ENCODE results near the gene CCR1. TPM values are rescaled to one million over a fixed set of nuclear protein-coding genes. Genes with fewer than 3 reads are reported as not detected.
A peak's percentile ranks its signal among the peaks of the same experiment; 100 is the strongest.

CCR1 gene
- total RNA-seq, 1 donor from 2014 or later = 47.4 TPM

DNA sequence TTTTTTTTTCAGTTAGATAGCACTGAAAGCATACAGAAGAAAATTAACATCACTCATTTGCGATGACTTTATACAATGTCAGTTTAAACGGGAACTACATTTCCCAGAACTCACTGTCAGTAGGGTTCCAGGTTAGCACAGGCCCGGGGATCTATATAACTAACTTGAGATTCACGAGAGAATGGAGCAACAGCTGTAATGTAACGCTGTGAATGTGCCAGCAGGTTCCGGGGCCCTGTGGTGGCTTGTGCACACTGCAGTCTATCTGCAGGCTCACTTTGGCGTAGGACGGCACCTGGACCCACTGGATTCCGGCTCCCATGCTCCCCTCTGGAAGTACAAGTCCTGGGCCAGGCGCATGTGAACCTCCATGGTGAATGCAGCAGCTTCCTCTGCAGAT, 19.4 kb downstream of the CCR1 start:
- DNase-seq = no peak
- Histone ChIP-seq H3K4me1 (peaks cover 8% of the 10 kb centered on the region), H3K27me3 (ENCODE audit: low read depth) (no peaks in the 10 kb centered on the region), H3K9me3 (peaks cover 5% of the 10 kb centered on the region), H3K36me3 (no peaks in the 10 kb centered on the region), H3K4me3 (no peak overlapping the region), H3K27ac (no peak overlapping the region)
- intact Hi-C loops (cut with DNase I) = no loop called here
- ATAC-seq = no peak
- TF ChIP-seq, protein P1, sequence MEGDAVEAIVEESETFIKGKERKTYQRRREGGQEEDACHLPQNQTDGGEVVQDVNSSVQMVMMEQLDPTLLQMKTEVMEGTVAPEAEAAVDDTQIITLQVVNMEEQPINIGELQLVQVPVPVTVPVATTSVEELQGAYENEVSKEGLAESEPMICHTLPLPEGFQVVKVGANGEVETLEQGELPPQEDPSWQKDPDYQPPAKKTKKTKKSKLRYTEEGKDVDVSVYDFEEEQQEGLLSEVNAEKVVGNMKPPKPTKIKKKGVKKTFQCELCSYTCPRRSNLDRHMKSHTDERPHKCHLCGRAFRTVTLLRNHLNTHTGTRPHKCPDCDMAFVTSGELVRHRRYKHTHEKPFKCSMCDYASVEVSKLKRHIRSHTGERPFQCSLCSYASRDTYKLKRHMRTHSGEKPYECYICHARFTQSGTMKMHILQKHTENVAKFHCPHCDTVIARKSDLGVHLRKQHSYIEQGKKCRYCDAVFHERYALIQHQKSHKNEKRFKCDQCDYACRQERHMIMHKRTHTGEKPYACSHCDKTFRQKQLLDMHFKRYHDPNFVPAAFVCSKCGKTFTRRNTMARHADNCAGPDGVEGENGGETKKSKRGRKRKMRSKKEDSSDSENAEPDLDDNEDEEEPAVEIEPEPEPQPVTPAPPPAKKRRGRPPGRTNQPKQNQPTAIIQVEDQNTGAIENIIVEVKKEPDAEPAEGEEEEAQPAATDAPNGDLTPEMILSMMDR (IDR thresholded peaks at IDR 0.05) = no peak

DNA sequence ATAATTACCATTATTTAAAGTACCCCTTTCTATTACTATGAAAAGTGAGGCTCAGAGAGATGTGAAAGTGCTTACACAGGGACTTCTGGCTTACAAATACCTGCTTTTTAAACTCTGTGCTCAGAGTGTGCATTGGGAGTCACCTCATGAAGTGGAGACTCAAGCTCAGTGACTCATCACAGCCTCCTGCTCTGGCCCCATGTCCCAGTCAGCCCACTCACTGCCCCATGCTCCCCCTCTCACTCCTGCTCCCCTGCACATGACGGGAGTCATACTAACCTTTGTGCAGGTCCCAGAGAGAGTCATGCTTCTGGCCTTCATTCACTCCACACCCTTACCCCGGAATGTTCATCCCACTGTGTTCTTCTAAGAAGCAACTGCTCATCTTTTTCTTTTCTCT, 20.2 kb downstream of the CCR1 start:
- ATAC-seq (peak; percentile 38 to 45), DNase-seq (no peak)
- Histone ChIP-seq H3K4me1 (peaks cover 8% of the 10 kb centered on the region), H3K36me3 (no peaks in the 10 kb centered on the region), H3K4me3 (no peak overlapping the region), H3K27ac (no peak overlapping the region), H3K9me3 (no peaks in the 10 kb centered on the region), H3K27me3 (ENCODE audit: low read depth) (no peaks in the 10 kb centered on the region)
- intact Hi-C loops (cut with DNase I) = no loop called here
- TF ChIP-seq, protein P1 (IDR thresholded peaks at IDR 0.05) = no peak

DNA sequence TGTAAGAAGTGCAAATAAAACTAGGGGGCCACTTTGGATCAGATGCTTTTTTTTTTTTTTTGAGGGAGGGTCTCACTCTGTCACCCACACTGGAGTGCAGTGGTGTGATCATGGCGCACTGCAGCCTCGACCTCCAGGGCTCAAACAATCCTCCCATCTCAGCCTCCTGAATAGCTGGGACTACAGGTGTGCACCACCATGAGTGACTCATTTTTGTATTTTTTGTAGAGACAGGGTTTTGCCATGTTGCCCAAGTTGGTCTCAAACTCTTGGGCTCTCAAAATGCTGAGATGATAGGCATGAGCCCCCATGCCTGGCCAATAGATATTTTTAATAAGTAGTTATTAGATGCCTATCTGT, 20.8 kb downstream of the CCR1 start:
- H3K4me1 ChIP-seq = peaks cover 8% of the 10 kb centered on the region
- no peaks in the 10 kb centered on the region for H3K27me3 ChIP-seq (ENCODE audit: low read depth)
- no peaks in the 10 kb centered on the region for H3K36me3 ChIP-seq
- intact Hi-C loops (cut with DNase I) = no loop called here
- H3K27ac ChIP-seq = no peak overlapping the region
- no peak overlapping the region for H3K4me3 ChIP-seq
- DNase-seq (no peak), ATAC-seq (no peak)
- H3K9me3 ChIP-seq = no peaks in the 10 kb centered on the region
- TF ChIP-seq, protein P1 (IDR thresholded peaks at IDR 0.05) = no peak

DNA sequence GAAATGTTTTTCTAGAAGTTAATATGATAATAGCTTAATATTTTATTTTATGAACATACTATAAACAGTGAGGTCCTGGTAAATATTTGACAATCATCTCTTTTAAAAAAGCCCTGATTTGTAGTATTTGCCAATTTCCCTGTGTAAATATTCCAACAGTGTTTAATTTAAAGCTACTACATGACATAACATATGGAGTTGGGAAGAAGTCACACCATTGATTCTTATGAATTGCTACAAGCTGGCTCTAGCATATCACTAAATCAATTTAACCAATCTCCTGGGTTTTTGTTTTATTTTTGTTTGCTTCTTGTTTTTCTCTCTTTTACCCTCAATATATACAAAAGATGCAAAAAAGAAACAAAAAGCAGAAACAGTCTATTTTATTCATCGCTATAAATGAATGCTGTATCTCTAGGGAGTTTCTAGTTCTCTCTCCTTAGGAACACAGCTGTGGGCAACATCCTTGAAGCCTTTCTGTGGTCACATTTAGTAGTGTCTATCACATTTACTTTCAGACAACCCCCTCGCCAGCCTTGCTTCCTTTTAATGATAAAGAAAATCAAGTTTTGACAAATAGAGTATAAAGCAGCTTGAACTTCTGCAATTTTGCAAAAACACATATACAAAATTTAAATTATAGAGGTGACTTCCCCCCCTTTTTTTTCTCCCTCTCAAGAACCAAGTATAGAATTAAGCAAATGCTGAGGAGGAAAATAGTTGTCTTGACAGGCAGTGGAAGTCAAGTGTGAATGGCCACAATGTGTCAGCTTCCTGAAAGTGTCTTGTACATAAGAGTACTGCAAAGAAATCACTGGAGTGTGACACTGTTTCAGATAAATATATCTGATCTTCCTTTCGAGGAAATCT, 21.4 kb downstream of the CCR1 start:
- Histone ChIP-seq H3K4me1 (peaks cover 7% of the 10 kb centered on the region), H3K4me3 (no peak overlapping the region), H3K27ac (no peak overlapping the region), H3K27me3 (ENCODE audit: low read depth) (no peaks in the 10 kb centered on the region), H3K9me3 (no peaks in the 10 kb centered on the region), H3K36me3 (no peaks in the 10 kb centered on the region)
- DNase-seq (no peak), ATAC-seq (no peak)
- TF ChIP-seq, protein P1 (IDR thresholded peaks at IDR 0.05) = no peak
- intact Hi-C loops (cut with DNase I) = no loop called here

DNA sequence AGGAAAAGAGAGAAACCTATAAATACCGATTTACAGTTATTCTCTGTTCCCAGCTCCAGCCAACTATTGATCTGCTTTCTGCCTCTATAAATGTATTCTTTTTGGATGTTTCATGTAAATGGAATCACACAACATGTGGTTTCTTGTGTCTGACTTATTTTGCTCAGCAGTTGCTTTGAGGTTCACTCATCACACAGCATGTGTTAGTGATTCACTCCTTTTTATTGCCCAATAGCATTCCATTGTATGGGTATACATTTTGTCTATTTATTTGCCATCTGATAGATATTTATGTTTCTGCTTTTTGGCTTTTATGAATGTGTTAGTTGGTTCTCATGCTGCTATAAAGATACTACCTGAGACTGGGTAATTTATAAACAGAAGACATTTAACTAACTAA, 23.6 kb downstream of the CCR1 start:
- TF ChIP-seq, protein P1 (IDR thresholded peaks at IDR 0.05) = no peak
- Histone ChIP-seq H3K27ac (no peak overlapping the region), H3K36me3 (no peaks in the 10 kb centered on the region)

More for the DNA sequence above, 23.6 kb downstream of the CCR1 start:
- H3K9me3 ChIP-seq = no peaks in the 10 kb centered on the region
- DNase-seq = no peak
- H3K4me1 ChIP-seq = no peaks in the 10 kb centered on the region
- intact Hi-C loops (cut with DNase I) = no loop called here
- H3K27me3 ChIP-seq (ENCODE audit: low read depth) = no peaks in the 10 kb centered on the region
- no peak for ATAC-seq
- H3K4me3 ChIP-seq = no peak overlapping the region

All from lower lobe of right lung (tissue), 2 donors.